ENCODE results near the gene NR5A2. TPM values are rescaled to one million over a fixed set of nuclear protein-coding genes. Genes with fewer than 3 reads are reported as not detected.

The NR5A2 gene
- total and polyA plus RNA-seq, 2 donors from 2014 or later = 0.13 to 6.3 TPM

- H3K9me3 ChIP-seq (ENCODE audit: control insufficient read depth in 2 of 3, insufficient read depth in 1 of 3, low read length in 3 of 3) = no peaks in the 10 kb centered on the region
- H3K4me3 ChIP-seq (ENCODE audit: low read length in 3 of 3) = no peak overlapping the region
- no peak overlapping the region for H3K9ac ChIP-seq (ENCODE audit: low read length in 3 of 3)
- FAIRE-seq (no peak), DNase-seq (no peak)
- no peaks in the 10 kb centered on the region for H3K4me1 ChIP-seq (ENCODE audit: control insufficient read depth in 2 of 3, insufficient read depth in 2 of 3, low read depth in 1 of 3, low read length in 3 of 3)
- H3K27me3 ChIP-seq (ENCODE audit: control insufficient read depth, insufficient read depth, low read length) = no peaks in the 10 kb centered on the region
- intact Hi-C loops (cut with DNase I) = no loop called here
- no peak overlapping the region for H3K27ac ChIP-seq (ENCODE audit: low read depth in 2 of 2, low read length in 2 of 2)
- no peak for TF ChIP-seq CTCF (IDR thresholded peaks at IDR 0.05; ENCODE audit: borderline replicate concordance, extremely low read depth, insufficient read depth)
- H3K36me3 ChIP-seq (ENCODE audit: control insufficient read depth in 2 of 3, insufficient read depth in 3 of 3, low read length in 3 of 3) = no peaks in the 10 kb centered on the region
Observed at GRCh38 chr1:200147094-200147493, 119.6 kb downstream of the NR5A2 start.

GRCh38 chr1:200147742-200148141 lies 120.2 kb downstream of the NR5A2 start:
- H3K27me3 ChIP-seq (ENCODE audit: control insufficient read depth, insufficient read depth, low read length) = no peaks in the 10 kb centered on the region
- H3K36me3 ChIP-seq (ENCODE audit: control insufficient read depth in 2 of 3, insufficient read depth in 3 of 3, low read length in 3 of 3) = no peaks in the 10 kb centered on the region
- H3K9me3 ChIP-seq (ENCODE audit: control insufficient read depth in 2 of 3, insufficient read depth in 1 of 3, low read length in 3 of 3) = no peaks in the 10 kb centered on the region
- FAIRE-seq (no peak), DNase-seq (no peak)
- no peak overlapping the region for H3K27ac ChIP-seq (ENCODE audit: low read depth in 2 of 2, low read length in 2 of 2)
- no peak overlapping the region for H3K9ac ChIP-seq (ENCODE audit: low read length in 3 of 3)
- intact Hi-C loops (cut with DNase I) = no loop called here
- H3K4me1 ChIP-seq (ENCODE audit: control insufficient read depth in 2 of 3, insufficient read depth in 2 of 3, low read depth in 1 of 3, low read length in 3 of 3) = no peaks in the 10 kb centered on the region
- no peak for TF ChIP-seq CTCF (IDR thresholded peaks at IDR 0.05; ENCODE audit: borderline replicate concordance, extremely low read depth, insufficient read depth)
- H3K4me3 ChIP-seq (ENCODE audit: low read length in 3 of 3) = no peak overlapping the region

GRCh38 chr1:200150006-200150405 lies 122.5 kb downstream of the NR5A2 start:
- no peak for TF ChIP-seq CTCF (IDR thresholded peaks at IDR 0.05; ENCODE audit: borderline replicate concordance, extremely low read depth, insufficient read depth)
- Histone ChIP-seq H3K9me3 (ENCODE audit: control insufficient read depth in 2 of 3, insufficient read depth in 1 of 3, low read length in 3 of 3) (no peaks in the 10 kb centered on the region), H3K27ac (ENCODE audit: low read depth in 2 of 2, low read length in 2 of 2) (no peak overlapping the region), H3K4me3 (ENCODE audit: low read length in 3 of 3) (no peak overlapping the region), H3K4me1 (ENCODE audit: control insufficient read depth in 2 of 3, insufficient read depth in 2 of 3, low read depth in 1 of 3, low read length in 3 of 3) (no peaks in the 10 kb centered on the region), H3K9ac (ENCODE audit: low read length in 3 of 3) (no peak overlapping the region), H3K36me3 (ENCODE audit: control insufficient read depth in 2 of 3, insufficient read depth in 3 of 3, low read length in 3 of 3) (no peaks in the 10 kb centered on the region), H3K27me3 (ENCODE audit: control insufficient read depth, insufficient read depth, low read length) (no peaks in the 10 kb centered on the region)
- intact Hi-C loops (cut with DNase I) = no loop called here
- FAIRE-seq (no peak), DNase-seq (no peak)

GRCh38 chr1:200150721-200151120 lies 123.2 kb downstream of the NR5A2 start:
- Histone ChIP-seq H3K9ac (ENCODE audit: low read length in 3 of 3) (no peak overlapping the region), H3K27ac (ENCODE audit: low read depth in 2 of 2, low read length in 2 of 2) (no peak overlapping the region), H3K36me3 (ENCODE audit: control insufficient read depth in 2 of 3, insufficient read depth in 3 of 3, low read length in 3 of 3) (no peaks in the 10 kb centered on the region), H3K27me3 (ENCODE audit: control insufficient read depth, insufficient read depth, low read length) (no peaks in the 10 kb centered on the region), H3K4me3 (ENCODE audit: low read length in 3 of 3) (no peak overlapping the region), H3K9me3 (ENCODE audit: control insufficient read depth in 2 of 3, insufficient read depth in 1 of 3, low read length in 3 of 3) (no peaks in the 10 kb centered on the region), H3K4me1 (ENCODE audit: control insufficient read depth in 2 of 3, insufficient read depth in 2 of 3, low read depth in 1 of 3, low read length in 3 of 3) (no peaks in the 10 kb centered on the region)
- DNase-seq = peak in 2 of 5 donors; percentile 59 to 69
- FAIRE-seq = no peak
- intact Hi-C loops (cut with DNase I) = no loop called here
- TF ChIP-seq CTCF (IDR thresholded peaks at IDR 0.05; ENCODE audit: borderline replicate concordance, extremely low read depth, insufficient read depth) = no peak
